Measurements from ENCODE around the gene MXRA8.

The MXRA8 gene

GRCh38 chr1:1367315-1367714, 9.0 kb upstream of the MXRA8 start:
- no peak for DNase-seq (ENCODE audit: low spot score)

- DNase-seq (ENCODE audit: low spot score): no peak
These were observed 8.3 kb upstream of the MXRA8 start for GRCh38 chr1:1366699-1367066.

- DNase-seq (ENCODE audit: low spot score): no peak
These were observed 7.7 kb upstream of the MXRA8 start for GRCh38 chr1:1365875-1366698.

GRCh38 chr1:1364266-1364665, 5.9 kb upstream of the MXRA8 start:
- no peak for DNase-seq (ENCODE audit: low spot score)

GRCh38 chr1:1361982-1362423, 3.6 kb upstream of the MXRA8 start:
- DNase-seq (ENCODE audit: low spot score): no peak

GRCh38 chr1:1361233-1361981, 3.1 kb upstream of the MXRA8 start:
- no peak for DNase-seq (ENCODE audit: low spot score)

GRCh38 chr1:1360506-1361169, 2.3 kb upstream of the MXRA8 start:
- DNase-seq (ENCODE audit: low spot score): no peak

- DNase-seq (ENCODE audit: low spot score): no peak
These were observed 1.5 kb upstream of the MXRA8 start for GRCh38 chr1:1359664-1360468.

GRCh38 chr1:1359308-1359663, 931 bp upstream of the MXRA8 start:
- no peak for DNase-seq (ENCODE audit: low spot score)

- no peak for DNase-seq (ENCODE audit: low spot score)
These were observed 403 bp downstream of the MXRA8 start for GRCh38 chr1:1357871-1358432.

- no peak for DNase-seq (ENCODE audit: low spot score)
These were observed 1.5 kb downstream of the MXRA8 start for GRCh38 chr1:1356796-1357401.

- no peak for DNase-seq (ENCODE audit: low spot score)
These were observed 2.1 kb downstream of the MXRA8 start for GRCh38 chr1:1356166-1356795.

GRCh38 chr1:1355416-1355815, 2.9 kb downstream of the MXRA8 start:
- DNase-seq (ENCODE audit: low spot score): no peak

- DNase-seq (ENCODE audit: low spot score): no peak
These were observed 3.8 kb downstream of the MXRA8 start for GRCh38 chr1:1354271-1355247.

- DNase-seq (ENCODE audit: low spot score): no peak
These were observed 4.8 kb downstream of the MXRA8 start for GRCh38 chr1:1353389-1354151.

GRCh38 chr1:1352786-1353388, 5.5 kb downstream of the MXRA8 start:
- DNase-seq (ENCODE audit: low spot score): no peak

GRCh38 chr1:1351511-1352427, 6.6 kb downstream of the MXRA8 start:
- DNase-seq (ENCODE audit: low spot score): no peak
